ENCODE data around the gene TC2N.
"Not testable (repeated sequence)": the region's sequence is repeated elsewhere in the genome, so short reads cannot be mapped to it uniquely, and the experiment has no call there.

Gene TC2N

GRCh38 chr14:91872517-91873470, 5.5 kb upstream of the TC2N start:
- TF ChIP-seq CTCF (IDR thresholded peaks at IDR 0.05; ENCODE audit: extremely low read depth, missing control alignments) = no peak
- DNase-seq (ENCODE audit: low spot score) = no peak

GRCh38 chr14:91872011-91872501, 4.7 kb upstream of the TC2N start:
- peak; percentile 43 for DNase-seq (ENCODE audit: low spot score)
- no peak for TF ChIP-seq CTCF (IDR thresholded peaks at IDR 0.05; ENCODE audit: extremely low read depth, missing control alignments)

GRCh38 chr14:91871401-91871800, 4.1 kb upstream of the TC2N start:
- not testable (repeated sequence) for DNase-seq (ENCODE audit: low spot score)

- TF ChIP-seq CTCF (IDR thresholded peaks at IDR 0.05; ENCODE audit: extremely low read depth, missing control alignments) = no peak
- DNase-seq (ENCODE audit: low spot score) = no peak
Measured at GRCh38 chr14:91870890-91871289, 3.6 kb upstream of the TC2N start.

- TF ChIP-seq CTCF (IDR thresholded peaks at IDR 0.05; ENCODE audit: extremely low read depth, missing control alignments) = no peak
- DNase-seq (ENCODE audit: low spot score) = no peak
Measured at GRCh38 chr14:91870001-91870400, 2.7 kb upstream of the TC2N start.

- no peak for DNase-seq (ENCODE audit: low spot score)
- TF ChIP-seq CTCF (IDR thresholded peaks at IDR 0.05; ENCODE audit: extremely low read depth, missing control alignments) = no peak
Measured at GRCh38 chr14:91869556-91869955, 2.2 kb upstream of the TC2N start.

GRCh38 chr14:91866511-91867295, 633 bp downstream of the TC2N start:
- no peak for DNase-seq (ENCODE audit: low spot score)
- TF ChIP-seq CTCF (IDR thresholded peaks at IDR 0.05; ENCODE audit: extremely low read depth, missing control alignments) = no peak

All from GM20000 (cell line).